B cell (primary cell): ENCODE results near the gene CCDC116. TPM values are rescaled to one million over a fixed set of nuclear protein-coding genes. Genes with fewer than 3 reads are reported as not detected.
A peak's percentile ranks its signal among the peaks of the same experiment; 100 is the strongest.

Experiments used
- ATAC-seq: fragments of 200-7000 bp; cut with Tn5 transposase; one replicate; pipeline ENCODE4 v1.10.0; 2021; ENCODE audit warnings: low read depth, mild to moderate bottlenecking, moderate number of reproducible peaks, moderate library complexity
- CTCF ChIA-PET: fragments of 350-600 bp; sonication (Branson Sonifier 250); formaldehyde crosslinking; loops from one replicate; lab custom pipeline; 2021; ENCODE audit warnings: antibody characterized with exemption, inconsistent platforms; lab: Charles Lee
- POLR2A ChIA-PET: fragments of 350-600 bp; sonication (Branson Sonifier 250); formaldehyde crosslinking; loops from one replicate; lab custom pipeline; 2021; ENCODE audit warnings: antibody characterized with exemption; lab: Charles Lee
- DNase-seq: peaks from one replicate; pipeline ENCODE4 v3.0.0; 2013
- H2AFZ ChIP-seq: 2 replicates; pipeline ENCODE4 v1.6.1; 2012; ENCODE audit warnings: mild to moderate bottlenecking, low read depth, low read length; ENCODE audit not compliant: insufficient read depth, poor library complexity, severe bottlenecking
- H3K27ac ChIP-seq, 2 donors: 1 replicate in 1 of 2; 2 replicates in 1 of 2; pipeline ENCODE4 v1.5.1; 2012 to 2013; ENCODE audit warnings: low read length in 2 of 2, mild to moderate bottlenecking in 2 of 2, moderate library complexity in 1 of 2
- H3K27me3 ChIP-seq, 4 experiments: fragments of 200-600 bp in 1 of 4; sonication (generic) in 1 of 4; replicated peaks in 1 of 4; 1 replicate in 2 of 4; 2 replicates in 2 of 4; pipeline versions ENCODE4 v1.6.1 to v1.7.0; 2013 to 2016; ENCODE audit warnings: low read length in 3 of 4, mild to moderate bottlenecking in 2 of 4, mixed read lengths in 1 of 4, moderate library complexity in 1 of 4; ENCODE audit not compliant: insufficient read depth in 4 of 4, control insufficient read depth in 3 of 4; ENCODE audit errors: control extremely low read depth in 1 of 4
- H3K36me3 ChIP-seq, 2 experiments: replicated peaks in 1 of 2; 1 replicate in 1 of 2; 2 replicates in 1 of 2; pipeline versions ENCODE4 v1.6.1 to v1.7.1; 2013; ENCODE audit warnings: low read length in 1 of 2; ENCODE audit not compliant: insufficient read depth in 2 of 2, control insufficient read depth in 1 of 2; ENCODE audit errors: control extremely low read depth in 1 of 2, extremely low read depth in 1 of 2
- H3K4me1 ChIP-seq, 2 donors: fragments of 200-600 bp in 1 of 2; sonication (generic) in 1 of 2; 1 replicate in 1 of 2; 2 replicates in 1 of 2; pipeline versions ENCODE4 v1.5.1 to v1.6.1; 2013 to 2017; ENCODE audit warnings: low read length in 2 of 2; ENCODE audit not compliant: control insufficient read depth in 2 of 2, insufficient read depth in 2 of 2
- H3K4me2 ChIP-seq: replicated peaks from 2 replicates; pipeline ENCODE3; 2012; ENCODE audit warnings: mild to moderate bottlenecking, low read depth, low read length; ENCODE audit not compliant: poor library complexity, severe bottlenecking
- H3K4me3 ChIP-seq, 5 experiments: fragments of 200-600 bp in 1 of 5; sonication (generic) in 1 of 5; 1 replicate in 3 of 5; 2 replicates in 2 of 5; pipeline versions ENCODE4 v1.5.1 to v1.7.0; 2011 to 2016; ENCODE audit warnings: low read length in 4 of 5, mild to moderate bottlenecking in 4 of 5, low read depth in 2 of 5, control low read depth in 1 of 5, moderate library complexity in 1 of 5; ENCODE audit not compliant: insufficient read depth in 1 of 5; ENCODE audit errors: control extremely low read depth in 1 of 5, extremely low read depth in 1 of 5
- H3K79me2 ChIP-seq: fragments of 200-600 bp; sonication (generic); one replicate; pipeline ENCODE4 v1.6.0; 2016; ENCODE audit warnings: low read length; ENCODE audit not compliant: control insufficient read depth, insufficient read depth
- H3K9ac ChIP-seq: fragments of 200-600 bp; sonication (generic); 2 replicates; pipeline ENCODE4 v1.6.1; 2017; ENCODE audit warnings: mild to moderate bottlenecking, low read length, moderate library complexity
- H3K9me3 ChIP-seq, 3 donors: one replicate each; pipeline versions ENCODE4 v1.6.1 to v1.7.1; 2013; ENCODE audit warnings: low read length in 2 of 3; ENCODE audit not compliant: control insufficient read depth in 2 of 3, insufficient read depth in 1 of 3; ENCODE audit errors: control extremely low read depth in 1 of 3
- H4K20me1 ChIP-seq: 2 replicates; pipeline ENCODE4 v1.6.0; 2012; ENCODE audit warnings: mild to moderate bottlenecking, low read length; ENCODE audit not compliant: insufficient read depth, control insufficient read depth, poor library complexity, severe bottlenecking
- H3K27ac Mint-ChIP-seq: one replicate; pipeline ENCODE4 v1.8.0; 2021; ENCODE audit warnings: mixed read lengths
- H3K27me3 Mint-ChIP-seq: one replicate; pipeline ENCODE4 v1.8.0; 2021; ENCODE audit warnings: mixed read lengths
- H3K4me1 Mint-ChIP-seq: one replicate; pipeline ENCODE4 v1.8.0; 2021; ENCODE audit warnings: mixed read lengths
- H3K4me3 Mint-ChIP-seq: one replicate; pipeline ENCODE4 v1.8.0; 2021; ENCODE audit warnings: mixed read lengths
- H3K9me3 Mint-ChIP-seq: one replicate; pipeline ENCODE4 v1.8.0; 2022; ENCODE audit warnings: mixed read lengths; ENCODE audit not compliant: insufficient read depth
- CTCF ChIP-seq: fragments of 200-600 bp; IDR thresholded peaks from one replicate; pipeline ENCODE4 v1.8.0; 2022; ENCODE audit warnings: antibody characterized with exemption, mild to moderate bottlenecking
- EZH2 ChIP-seq: IDR thresholded peaks from 2 replicates; pipeline ENCODE4 v1.6.1; 2012; ENCODE audit warnings: borderline replicate concordance, low read depth, mild to moderate bottlenecking, moderate library complexity, low read length; ENCODE audit not compliant: insufficient read depth, poor library complexity, severe bottlenecking
- WGBS: methylation state at CpG from one replicate; pipeline ENCODE4 v1.1.5; 2013; ENCODE audit warnings: missing lambda C conversion rate; ENCODE audit not compliant: insufficient coverage; 5-methylcytosine and 5-hydroxymethylcytosine counted together
- intact Hi-C: fragments of 100-400 bp; cut with micrococcal nuclease; formaldehyde crosslinking; loops from one replicate; pipeline ENCODE4 v1.10.0; 2022
- polyA plus RNA-seq: library from polyadenylated mRNA; depleted of rRNA; stranded (reverse); fragments of >200 nt; gene quantifications from 2 replicates; pipeline ENCODE4 v1.2.3, GENCODE V29; 2012
- total RNA-seq, 2 donors: library from RNA; stranded (reverse); fragments of 120-200 nt in 1 of 2; gene quantifications; 1 replicate in 1 of 2; 2 replicates in 1 of 2; pipeline versions ENCODE4 v1.2.3 to v1.2.4, GENCODE V29; 2013 to 2022

CCDC116 gene
- total and polyA plus RNA-seq, 2 donors (not counting 1 experiment from before 2014, with no cell fraction given) = 0.52 to 0.55 TPM

GRCh38 chr22:21582801-21583740 is 49.5 kb upstream of the CCDC116 start:
- POLR2A ChIA-PET = no interaction called here
- no peak overlapping the region for H2AFZ ChIP-seq
- CTCF ChIA-PET = interaction anchor here (0.6 kb wide), 1 partner anchor 290 kb away, joined by 3 read pairs; no protein-coding TSS in a partner anchor
- H3K27me3 ChIP-seq = no peaks in the 10 kb centered on the region
- TF ChIP-seq CTCF (no peak), EZH2 (no peak)
- H3K27ac Mint-ChIP-seq = peak overlapping the region; percentile 53
- DNase-seq (no peak), ATAC-seq (no peak)
- no peaks in the 10 kb centered on the region for H3K9me3 Mint-ChIP-seq
- peaks cover 48% of the 10 kb centered on the region for H3K4me1 Mint-ChIP-seq
- 78% methylated on average over 5 of the region's 10 CpGs for WGBS
- no peak overlapping the region for H3K4me2 ChIP-seq
- no peak overlapping the region for H3K4me3 Mint-ChIP-seq
- peaks cover 95% of the 10 kb centered on the region for H3K79me2 ChIP-seq
- no peak overlapping the region for H3K4me3 ChIP-seq
- H3K9me3 ChIP-seq = no peaks in the 10 kb centered on the region
- H4K20me1 ChIP-seq = peaks cover 81% of the 10 kb centered on the region
- peaks cover 5 to 6% of the 10 kb centered on the region in 2 experiments for H3K36me3 ChIP-seq
- H3K4me1 ChIP-seq = peaks cover 17 to 37% of the 10 kb centered on the region in 2 donors
- peak overlapping the region in 1 of 2 donors; percentile 14 for H3K27ac ChIP-seq
- no peak overlapping the region for H3K9ac ChIP-seq
- intact Hi-C loops = no loop called here
- H3K27me3 Mint-ChIP-seq = no peaks in the 10 kb centered on the region
